ENCODE data around the gene GPER1.

GRCh38 chr7:1071731-1072254 is 16.1 kb upstream of the GPER1 start:
- TF ChIP-seq EZH2 (IDR thresholded peaks at IDR 0.05; ENCODE audit: low read length) (no peak), CTCF (optimal IDR thresholded peaks at IDR 0.05 in 1 of 3, IDR thresholded peaks at IDR 0.05 in 1 of 3, conservative IDR thresholded peaks at IDR 0.05 in 1 of 3; ENCODE audit: extremely low read depth in 1 of 3, insufficient read depth in 2 of 3, low read length in 3 of 3) (no peak)
